ENCODE measurements around the gene B3GNT2.

DNA sequence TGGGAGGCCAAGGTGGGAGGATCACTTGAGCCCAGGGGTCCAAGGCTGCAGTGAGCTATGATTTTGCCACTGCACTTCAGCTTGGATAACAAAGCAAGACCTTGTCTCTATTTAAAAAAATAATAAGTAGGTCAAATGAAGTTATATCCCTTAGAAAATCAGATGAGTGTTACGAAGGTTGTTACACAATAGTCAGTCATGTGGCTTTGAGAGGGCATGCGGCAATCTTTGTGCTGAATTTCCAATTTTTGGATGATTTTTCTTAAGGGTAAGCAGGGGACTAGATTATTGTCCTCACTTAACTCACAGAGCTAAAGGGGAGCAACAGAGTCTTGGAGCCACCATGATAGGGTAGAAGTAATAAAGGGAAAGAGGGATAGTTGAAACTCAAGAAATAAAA is 71.8 kb downstream of the B3GNT2 start:
- TF ChIP-seq, protein P1, sequence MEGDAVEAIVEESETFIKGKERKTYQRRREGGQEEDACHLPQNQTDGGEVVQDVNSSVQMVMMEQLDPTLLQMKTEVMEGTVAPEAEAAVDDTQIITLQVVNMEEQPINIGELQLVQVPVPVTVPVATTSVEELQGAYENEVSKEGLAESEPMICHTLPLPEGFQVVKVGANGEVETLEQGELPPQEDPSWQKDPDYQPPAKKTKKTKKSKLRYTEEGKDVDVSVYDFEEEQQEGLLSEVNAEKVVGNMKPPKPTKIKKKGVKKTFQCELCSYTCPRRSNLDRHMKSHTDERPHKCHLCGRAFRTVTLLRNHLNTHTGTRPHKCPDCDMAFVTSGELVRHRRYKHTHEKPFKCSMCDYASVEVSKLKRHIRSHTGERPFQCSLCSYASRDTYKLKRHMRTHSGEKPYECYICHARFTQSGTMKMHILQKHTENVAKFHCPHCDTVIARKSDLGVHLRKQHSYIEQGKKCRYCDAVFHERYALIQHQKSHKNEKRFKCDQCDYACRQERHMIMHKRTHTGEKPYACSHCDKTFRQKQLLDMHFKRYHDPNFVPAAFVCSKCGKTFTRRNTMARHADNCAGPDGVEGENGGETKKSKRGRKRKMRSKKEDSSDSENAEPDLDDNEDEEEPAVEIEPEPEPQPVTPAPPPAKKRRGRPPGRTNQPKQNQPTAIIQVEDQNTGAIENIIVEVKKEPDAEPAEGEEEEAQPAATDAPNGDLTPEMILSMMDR (IDR thresholded peaks at IDR 0.05; ENCODE audit: insufficient read depth, low read depth, low read length), result no peak
- TF ChIP-seq EZH2 (IDR thresholded peaks at IDR 0.05; ENCODE audit: insufficient read depth, low read length), result no peak
